Right lobe of liver (tissue), 6 donors: ENCODE results near the gene BCL2L11. TPM values are rescaled to one million over a fixed set of nuclear protein-coding genes. Genes with fewer than 3 reads are reported as not detected.
A peak's percentile ranks its signal among the peaks of the same experiment; 100 is the strongest.

Experiments
- ATAC-seq, 4 donors: fragments of 200-7000 bp; cut with Tn5 transposase; one replicate each; pipeline ENCODE4 v1.9.1; 2020; ENCODE audit warnings: mild to moderate bottlenecking in 4 of 4, moderate library complexity in 4 of 4
- DNase-seq, 3 donors: peaks; one replicate each; pipeline ENCODE4 v3.0.0-alpha.2; 2020
- H3K27ac ChIP-seq, 3 donors: fragments of 200-600 bp; one replicate each; pipeline ENCODE4 v1.8.0; 2022
- H3K27me3 ChIP-seq, 2 donors: fragments of 200-600 bp; one replicate each; pipeline ENCODE4 v1.8.0; 2022
- H3K36me3 ChIP-seq, 4 donors: fragments of 200-600 bp; sonication (generic) in 1 of 4; one replicate each; pipeline versions ENCODE4 v1.5.1 to v1.8.0; 2017 to 2022; ENCODE audit warnings: control low read depth in 1 of 4
- H3K4me1 ChIP-seq, 4 donors: fragments of 200-600 bp; sonication (generic) in 1 of 4; one replicate each; pipeline versions ENCODE4 v1.5.1 to v1.8.0; 2017 to 2022; ENCODE audit warnings: control low read depth in 1 of 4
- H3K4me3 ChIP-seq, 3 donors: fragments of 200-600 bp; one replicate each; pipeline ENCODE4 v1.8.0; 2022
- H3K9me3 ChIP-seq, 4 donors: fragments of 200-600 bp; sonication (generic) in 1 of 4; one replicate each; pipeline versions ENCODE4 v1.5.1 to v1.8.0; 2017 to 2022; ENCODE audit warnings: control low read depth in 1 of 4
- CTCF ChIP-seq, 4 donors: fragments of 200-600 bp in 3 of 4; fragments of 450-650 bp in 1 of 4; IDR thresholded peaks; one replicate each; pipeline versions ENCODE4 v1.5.1 to v1.8.0; 2016 to 2022; ENCODE audit warnings: antibody characterized with exemption in 4 of 4, mild to moderate bottlenecking in 2 of 4
- POLR2A ChIP-seq: fragments of 450-650 bp; IDR thresholded peaks from one replicate; pipeline ENCODE4 v1.6.1; 2017; ENCODE audit warnings: antibody characterized with exemption, mild to moderate bottlenecking
- WGBS: methylation state at CpG from one replicate; pipeline ENCODE4 v1.1.6; 2018; ENCODE audit warnings: low coverage, low lambda C conversion rate; ENCODE audit not compliant: insufficient coverage; ENCODE audit errors: missing lambda C conversion rate; 5-methylcytosine and 5-hydroxymethylcytosine counted together
- intact Hi-C, 2 donors: fragments of 100-400 bp; cut with DNase I; formaldehyde crosslinking; loops; one replicate each; pipeline versions ENCODE4 v1.11.2 to v1.14.1; 2022
- total RNA-seq, 6 experiments: library from RNA; depleted of rRNA in 2 of 6; stranded (reverse); fragments of >200 nt in 2 of 6; fragmentation: NEBNext Ultra II Directional in 3 of 6; extraction: Animal tissue kit (Norgen Biotek cat#: 25700) in 3 of 6; gene quantifications; one replicate each; pipeline versions ENCODE4 v1.1.0 to v1.2.4, GENCODE V29; 2016 to 2023
- donor health status: DM: no; HTN: yes; CAD: no.
- donor health status: DM: no; HTN: no; CAD: no.
- donor health status: DM: no; HTN: no; CAD: no.
- donor health status: DM: no; HTN: yes; CAD: no.
- donor health status: DM: no; HTN: yes; CAD: no.

The BCL2L11 gene
- total RNA-seq, 6 experiments from 2014 or later: 6.5 to 13.0 (median 8.8) TPM

DNA sequence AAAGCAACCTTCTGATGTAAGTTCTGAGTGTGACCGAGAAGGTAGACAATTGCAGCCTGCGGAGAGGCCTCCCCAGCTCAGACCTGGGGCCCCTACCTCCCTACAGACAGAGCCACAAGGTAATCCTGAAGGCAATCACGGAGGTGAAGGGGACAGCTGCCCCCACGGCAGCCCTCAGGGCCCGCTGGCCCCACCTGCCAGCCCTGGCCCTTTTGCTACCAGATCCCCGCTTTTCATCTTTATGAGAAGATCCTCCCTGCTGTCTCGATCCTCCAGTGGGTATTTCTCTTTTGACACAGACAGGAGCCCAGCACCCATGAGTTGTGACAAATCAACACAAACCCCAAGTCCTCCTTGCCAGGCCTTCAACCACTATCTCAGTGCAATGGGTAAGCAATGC, 3.0 kb downstream of the BCL2L11 start:
- intact Hi-C loops: loop anchor here in 1 of 2 donors (10.0 kb wide), 1 partner anchor 51 kb away; no protein-coding TSS in a partner anchor
- peaks cover 0 to 18% (median 9%) of the 10 kb centered on the region in 4 donors for H3K36me3 ChIP-seq
- H3K9me3 ChIP-seq: no peaks in the 10 kb centered on the region
- peaks cover 0 to 11% of the 10 kb centered on the region in 2 donors for H3K27me3 ChIP-seq
- no peak overlapping the region for H3K4me3 ChIP-seq
- TF ChIP-seq CTCF (IDR thresholded peaks at IDR 0.05) (no peak), POLR2A (no peak)
- H3K4me1 ChIP-seq: peaks cover 0 to 10% (median 3%) of the 10 kb centered on the region in 4 donors
- WGBS: 83% methylated on average over 5 of the region's 7 CpGs
- DNase-seq (no peak), ATAC-seq (no peak)
- H3K27ac ChIP-seq: peak overlapping the region in 1 of 3 donors; percentile 95

DNA sequence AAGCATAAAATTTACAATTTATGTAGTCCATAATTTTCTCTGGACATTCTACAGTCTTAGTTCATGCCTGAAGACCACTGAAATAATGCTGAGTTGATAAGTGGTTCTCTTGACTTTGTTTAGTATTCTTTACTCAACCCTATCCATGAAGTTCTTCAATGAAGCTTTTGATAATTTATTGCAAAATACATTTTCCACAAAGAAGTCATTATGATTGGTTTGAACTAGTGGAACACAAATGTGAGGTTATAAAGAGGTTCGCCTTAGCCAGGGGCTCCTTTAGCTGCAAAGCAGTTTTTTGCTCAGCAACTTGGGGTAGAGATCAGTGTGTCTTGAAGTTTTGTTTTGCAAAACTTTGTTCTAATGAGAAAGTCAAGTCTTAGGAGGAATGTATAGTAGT, 5.9 kb downstream of the BCL2L11 start:
- peaks cover 0 to 18% (median 9%) of the 10 kb centered on the region in 4 donors for H3K36me3 ChIP-seq
- 91% methylated on average over 1 of the region's 1 CpG for WGBS
- H3K27me3 ChIP-seq: no peaks in the 10 kb centered on the region
- DNase-seq (no peak), ATAC-seq (no peak)
- H3K27ac ChIP-seq: no peak overlapping the region
- no peak overlapping the region for H3K4me3 ChIP-seq
- intact Hi-C loops: loop anchor here in 1 of 2 donors (10.0 kb wide), 1 partner anchor 48 kb away; no protein-coding TSS in a partner anchor
- H3K4me1 ChIP-seq: peaks cover 0 to 3% (median 0%) of the 10 kb centered on the region in 4 donors
- TF ChIP-seq CTCF (IDR thresholded peaks at IDR 0.05): no peak
- no peak for TF ChIP-seq POLR2A
- H3K9me3 ChIP-seq: no peaks in the 10 kb centered on the region

GRCh38 chr2:111127351-111127750, 6.6 kb downstream of the BCL2L11 start:
- ATAC-seq (no peak), DNase-seq (no peak)
- Histone ChIP-seq H3K4me1 (no peaks in the 10 kb centered on the region), H3K9me3 (no peaks in the 10 kb centered on the region), H3K4me3 (no peak overlapping the region), H3K27me3 (no peaks in the 10 kb centered on the region), H3K27ac (no peak overlapping the region), H3K36me3 (peaks cover 0 to 18% (median 9%) of the 10 kb centered on the region in 4 donors)
- intact Hi-C loops: loop anchor here in 1 of 2 donors (10.0 kb wide), 1 partner anchor 47 kb away; no protein-coding TSS in a partner anchor
- WGBS: 75% methylated on average over 4 of the region's 4 CpGs
- no peak for TF ChIP-seq CTCF (IDR thresholded peaks at IDR 0.05)
- no peak for TF ChIP-seq POLR2A

- 64% methylated on average over 2 of the region's 2 CpGs for WGBS
- no peak for TF ChIP-seq CTCF (IDR thresholded peaks at IDR 0.05)
- TF ChIP-seq POLR2A: no peak
- no peak overlapping the region for H3K27ac ChIP-seq
- peaks cover 0 to 18% (median 9%) of the 10 kb centered on the region in 4 donors for H3K36me3 ChIP-seq
- DNase-seq: no peak
- no peak for ATAC-seq
- H3K4me3 ChIP-seq: no peak overlapping the region
- H3K27me3 ChIP-seq: no peaks in the 10 kb centered on the region
- H3K9me3 ChIP-seq: no peaks in the 10 kb centered on the region
- H3K4me1 ChIP-seq: no peaks in the 10 kb centered on the region
- intact Hi-C loops: loop anchor here in 1 of 2 donors (10.0 kb wide), 1 partner anchor 47 kb away; no protein-coding TSS in a partner anchor
Measured at GRCh38 chr2:111128096-111128495, 7.4 kb downstream of the BCL2L11 start.
